GM18870 (cell line): ENCODE results near the gene ARHGEF6.

Experiments used
- ATAC-seq: cut with Tn5 transposase; IDR thresholded peaks from one replicate; pipeline ENCODE4 v1.9.1; 2021; ENCODE audit warnings: moderate library complexity; ENCODE audit not compliant: unreplicated experiment

The ARHGEF6 gene

GRCh38 chrX:136697156-136697555, 83.6 kb downstream of the ARHGEF6 start:
- ATAC-seq: no peak

DNA sequence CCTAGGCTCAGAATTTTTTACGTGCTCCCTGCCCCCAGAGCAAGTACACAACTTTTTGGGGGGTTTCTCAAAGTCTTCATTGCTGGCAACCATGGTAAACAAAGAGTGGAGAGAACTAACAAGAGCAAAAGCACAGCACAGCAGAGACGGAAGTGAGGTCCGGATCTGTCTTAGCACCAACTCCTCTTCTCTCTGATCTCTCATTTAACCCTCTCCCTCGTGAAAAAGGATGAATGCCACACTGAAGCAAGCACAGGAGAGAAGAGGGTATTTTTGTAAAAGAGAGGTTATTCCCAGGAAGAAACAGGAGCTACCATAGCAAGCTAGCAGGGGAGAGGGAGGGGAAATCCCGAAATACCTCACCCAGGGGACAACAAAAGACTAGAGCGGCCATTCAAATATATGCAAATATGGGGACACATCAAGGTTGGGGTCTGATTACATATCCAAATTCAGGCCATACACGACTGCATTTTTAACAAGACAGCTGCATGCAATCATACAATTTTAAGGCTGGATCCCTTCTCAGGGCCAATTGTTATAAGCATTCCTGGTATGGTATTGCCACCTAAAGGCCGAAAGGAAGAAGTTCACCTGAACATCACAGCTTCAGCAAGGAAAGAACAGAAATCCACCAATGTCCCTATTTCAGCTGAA, 86.2 kb downstream of the ARHGEF6 start:
- ATAC-seq: peak; percentile 68

GRCh38 chrX:136692271-136692670, 88.5 kb downstream of the ARHGEF6 start:
- no peak for ATAC-seq

GRCh38 chrX:136691028-136691809, 89.5 kb downstream of the ARHGEF6 start:
- ATAC-seq: peak; percentile 33

- no peak for ATAC-seq
These were observed 91.3 kb downstream of the ARHGEF6 start for GRCh38 chrX:136689436-136689835.

- no peak for ATAC-seq
These were observed 93.3 kb downstream of the ARHGEF6 start for GRCh38 chrX:136687457-136687856.

DNA sequence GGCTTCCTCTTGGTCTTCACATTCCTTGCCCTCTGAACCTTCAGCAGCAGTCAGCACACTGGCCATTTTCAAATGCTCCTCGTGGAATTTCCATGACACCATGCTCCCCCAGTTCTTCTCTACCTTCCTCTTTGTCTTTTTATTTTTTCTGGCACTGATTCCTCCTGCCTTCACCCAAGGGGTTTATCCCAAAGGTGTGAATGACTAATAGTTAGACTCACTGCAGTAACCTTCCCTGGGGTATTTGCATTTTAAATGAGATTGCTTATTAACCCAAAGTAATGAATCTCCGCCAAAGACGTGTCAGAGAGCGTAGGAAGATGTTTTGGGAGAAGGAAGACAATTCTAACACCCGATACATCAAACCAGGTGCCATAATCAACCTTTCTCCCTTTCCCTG, 96.6 kb downstream of the ARHGEF6 start:
- ATAC-seq: no peak

- no peak for ATAC-seq
These were observed 101.2 kb downstream of the ARHGEF6 start for GRCh38 chrX:136679531-136679930.

DNA sequence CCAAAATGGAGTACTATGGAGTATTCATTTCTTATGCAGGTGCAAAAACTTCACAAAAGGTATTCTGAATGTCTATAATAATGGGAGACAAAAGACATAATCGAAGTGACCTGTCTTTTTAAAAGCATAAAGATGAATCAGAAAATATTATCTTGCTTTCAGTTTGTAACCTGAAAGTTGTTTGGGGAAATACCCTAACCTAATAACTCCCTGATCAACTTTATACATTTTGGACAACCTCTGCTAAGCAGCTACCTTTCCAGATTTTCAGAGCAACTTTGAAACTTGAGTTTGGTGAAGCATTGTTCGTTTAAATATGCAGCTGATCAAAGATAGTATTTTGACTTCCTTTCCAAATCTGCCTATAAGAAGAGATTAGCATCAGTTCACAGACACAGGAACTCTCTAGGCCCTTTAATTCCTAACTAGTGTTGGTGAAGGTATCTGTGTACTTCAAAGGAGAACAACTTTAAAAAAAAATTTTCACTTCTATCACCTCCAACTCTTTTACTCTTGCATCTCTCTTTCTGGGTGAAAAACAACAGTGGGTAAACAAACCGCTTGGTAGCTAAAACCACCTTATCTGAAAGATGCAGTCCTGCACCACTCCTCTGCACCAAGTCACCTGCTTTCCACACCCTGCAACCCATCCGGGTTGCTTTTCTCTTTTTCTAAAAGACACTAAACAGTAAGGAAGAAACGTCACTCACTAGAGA, 106.3 kb downstream of the ARHGEF6 start:
- no peak for ATAC-seq

- ATAC-seq: peak; percentile 33
These were observed 109.6 kb downstream of the ARHGEF6 start for GRCh38 chrX:136671006-136671610.

DNA sequence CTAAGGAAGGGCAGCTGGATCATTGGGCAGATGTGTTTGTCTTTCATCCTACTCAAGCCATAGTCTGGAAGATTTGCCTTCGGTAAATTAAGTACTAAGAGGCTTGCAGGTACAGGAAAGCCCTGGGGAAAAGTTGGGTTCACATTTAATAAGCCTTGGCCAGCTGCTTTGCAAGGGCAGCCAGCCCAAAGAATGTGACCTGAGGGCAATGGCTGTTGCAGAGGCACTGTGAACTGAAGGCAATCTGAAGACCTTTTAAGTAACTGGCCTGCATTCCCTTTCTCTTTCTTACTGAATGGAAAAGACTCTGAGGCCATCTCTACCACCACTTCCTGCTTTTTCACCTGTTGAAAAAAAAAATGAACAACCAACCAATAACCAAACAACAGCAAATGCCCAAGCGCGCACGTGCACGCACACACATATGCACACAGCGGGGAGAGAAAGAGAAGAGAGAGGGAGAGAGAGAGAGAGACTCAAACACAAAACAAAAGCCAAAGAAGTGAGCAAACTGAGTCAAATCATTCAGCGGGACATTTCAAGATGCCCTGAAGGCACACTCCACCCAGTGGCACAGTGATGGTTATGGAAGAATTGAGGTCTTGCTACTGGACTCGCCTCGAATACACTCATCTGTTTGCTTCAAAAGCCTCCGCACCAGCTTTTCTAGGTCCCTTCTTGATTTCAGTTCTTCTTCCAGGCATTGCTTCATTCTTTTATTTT, 113.1 kb downstream of the ARHGEF6 start:
- no peak for ATAC-seq

- no peak for ATAC-seq
These were observed 114.6 kb downstream of the ARHGEF6 start for GRCh38 chrX:136666088-136666487.

- no peak for ATAC-seq
These were observed 115.4 kb downstream of the ARHGEF6 start for GRCh38 chrX:136665258-136665900.

DNA sequence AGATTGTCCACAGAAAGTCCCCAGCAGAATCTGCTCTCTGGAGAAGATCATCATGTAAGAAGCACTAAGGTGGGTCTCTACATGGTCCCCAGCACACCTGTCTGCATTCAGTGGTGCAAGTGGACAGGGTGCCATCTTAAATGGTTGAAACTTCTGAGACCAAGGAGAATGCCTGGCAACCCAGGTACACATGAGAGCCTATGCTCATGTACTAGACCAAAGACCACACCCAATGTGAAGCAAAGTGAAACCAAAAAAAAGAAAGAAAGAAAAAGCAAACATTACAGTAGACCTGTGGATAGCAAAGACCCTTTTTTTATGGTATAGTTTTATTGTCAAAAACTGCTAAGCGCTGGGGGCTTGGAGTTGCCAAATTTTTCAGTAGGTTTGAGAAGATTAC, 117.8 kb downstream of the ARHGEF6 start:
- no peak for ATAC-seq

DNA sequence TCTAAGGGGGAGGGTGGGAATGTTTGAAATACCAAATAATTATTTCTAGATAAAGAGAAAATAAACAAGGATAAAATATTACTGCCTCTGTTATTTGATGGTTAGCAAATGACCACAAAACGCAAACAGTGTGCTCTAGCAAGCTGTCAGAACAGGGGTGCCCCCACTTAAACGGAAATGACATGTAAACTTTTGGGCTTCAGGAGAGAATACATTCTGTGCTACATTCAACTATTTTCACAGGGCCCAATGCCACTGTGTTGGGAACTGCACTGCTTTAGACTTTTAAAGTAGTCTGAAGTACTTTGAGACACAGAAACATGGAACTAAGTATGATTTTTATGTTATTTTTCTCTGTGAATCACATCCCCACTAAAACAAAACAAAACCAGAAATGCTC, 118.6 kb downstream of the ARHGEF6 start:
- ATAC-seq: no peak

- no peak for ATAC-seq
These were observed 119.8 kb downstream of the ARHGEF6 start for GRCh38 chrX:136660896-136661295.

DNA sequence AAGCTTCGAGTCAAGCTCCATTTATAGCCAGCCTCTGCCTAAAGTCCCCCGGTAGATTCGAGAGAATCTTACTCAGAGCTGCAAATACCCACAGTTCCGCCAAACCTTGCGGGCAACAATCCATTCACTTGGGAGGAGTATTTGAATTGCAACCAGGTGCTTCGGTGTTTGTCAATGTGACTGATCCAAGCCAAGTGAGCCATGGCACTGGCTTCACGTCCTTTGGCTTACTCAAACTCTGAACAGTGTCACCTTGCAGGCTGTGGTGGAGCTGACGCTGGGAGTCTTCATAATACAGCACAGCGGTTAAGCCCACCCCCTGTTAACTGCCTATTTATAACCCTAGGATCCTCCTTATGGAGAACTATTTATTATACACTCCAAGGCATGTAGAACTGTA, 121.6 kb downstream of the ARHGEF6 start:
- no peak for ATAC-seq

DNA sequence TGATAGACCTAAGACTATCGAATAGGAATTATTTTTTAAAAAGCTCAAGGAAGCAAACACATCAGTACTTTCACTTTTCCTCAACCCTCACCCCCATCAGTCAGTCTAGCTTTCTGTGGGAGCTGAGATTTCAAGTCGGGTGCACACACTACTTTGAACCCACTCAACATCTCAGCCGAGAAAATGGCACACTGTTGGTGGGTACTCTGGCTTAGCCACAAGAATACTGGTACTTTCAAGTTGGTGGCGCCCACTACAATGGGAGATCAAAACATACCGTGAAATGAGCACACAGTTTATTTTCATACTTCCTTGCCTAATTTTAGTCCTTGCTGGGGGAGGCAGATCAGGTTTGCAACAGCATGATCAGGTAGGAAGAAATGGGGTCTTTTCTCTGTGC, 122.6 kb downstream of the ARHGEF6 start:
- ATAC-seq: no peak

DNA sequence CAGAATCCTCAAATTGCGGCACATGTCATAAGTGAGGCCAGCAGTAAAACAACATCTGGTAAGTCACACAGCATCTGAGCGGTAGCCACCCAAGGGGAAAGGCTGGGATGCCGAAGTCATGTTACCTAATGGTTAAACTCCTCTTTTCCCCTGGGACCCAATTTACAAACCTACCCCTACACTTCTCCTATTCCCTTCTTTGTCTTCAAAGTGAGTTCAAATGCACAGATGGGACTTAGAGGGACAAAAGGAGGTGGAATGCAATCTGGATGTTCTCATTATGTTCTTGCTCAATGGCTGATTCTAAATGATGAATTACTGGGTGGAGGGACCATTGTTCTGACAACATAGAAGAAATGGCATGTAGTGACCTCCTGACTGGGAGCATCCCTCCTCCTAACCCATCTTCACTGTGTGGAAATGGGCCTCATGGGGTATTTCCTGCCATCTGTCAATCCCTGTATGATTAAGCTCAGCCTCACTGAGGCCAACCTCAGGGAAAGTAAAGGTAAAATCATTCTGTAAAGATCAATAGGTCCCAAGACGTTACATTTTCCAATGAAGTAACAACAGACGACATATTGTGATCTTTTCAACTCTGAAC, 124.3 kb downstream of the ARHGEF6 start:
- no peak for ATAC-seq
